ENCODE results near the gene MTUS2.

MTUS2 gene

GRCh38 chr13:29546662-29547061 lies 726.5 kb downstream of the MTUS2 start:
- no peaks in the 10 kb centered on the region for H3K4me1 ChIP-seq (ENCODE audit: control insufficient read depth, insufficient read depth, low read length, poor library complexity, severe bottlenecking)
- no peak for DNase-seq
- peaks cover 28% of the 10 kb centered on the region for H3K36me3 ChIP-seq (ENCODE audit: control insufficient read depth, insufficient read depth, low read length)
- H3K27me3 ChIP-seq (replicated peaks; ENCODE audit: control insufficient read depth, insufficient read depth, low read length, poor library complexity, severe bottlenecking): no peaks in the 10 kb centered on the region
- H3K4me3 ChIP-seq (ENCODE audit: insufficient read depth, low read depth, low read length, poor library complexity, severe bottlenecking): no peak overlapping the region
- no peak overlapping the region for H3K27ac ChIP-seq (ENCODE audit: insufficient read depth, low read length, poor library complexity, severe bottlenecking)
- H3K9me3 ChIP-seq (ENCODE audit: control insufficient read depth, low read length): no peaks in the 10 kb centered on the region

- Histone ChIP-seq H3K9me3 (ENCODE audit: control insufficient read depth, low read length) (no peaks in the 10 kb centered on the region), H3K27ac (ENCODE audit: insufficient read depth, low read length, poor library complexity, severe bottlenecking) (no peak overlapping the region), H3K4me1 (ENCODE audit: control insufficient read depth, insufficient read depth, low read length, poor library complexity, severe bottlenecking) (no peaks in the 10 kb centered on the region), H3K36me3 (ENCODE audit: control insufficient read depth, insufficient read depth, low read length) (peaks cover 33% of the 10 kb centered on the region), H3K4me3 (ENCODE audit: insufficient read depth, low read depth, low read length, poor library complexity, severe bottlenecking) (no peak overlapping the region), H3K27me3 (replicated peaks; ENCODE audit: control insufficient read depth, insufficient read depth, low read length, poor library complexity, severe bottlenecking) (no peaks in the 10 kb centered on the region)
- no peak for DNase-seq
These were observed 727.0 kb downstream of the MTUS2 start for GRCh38 chr13:29547153-29547552.

DNA sequence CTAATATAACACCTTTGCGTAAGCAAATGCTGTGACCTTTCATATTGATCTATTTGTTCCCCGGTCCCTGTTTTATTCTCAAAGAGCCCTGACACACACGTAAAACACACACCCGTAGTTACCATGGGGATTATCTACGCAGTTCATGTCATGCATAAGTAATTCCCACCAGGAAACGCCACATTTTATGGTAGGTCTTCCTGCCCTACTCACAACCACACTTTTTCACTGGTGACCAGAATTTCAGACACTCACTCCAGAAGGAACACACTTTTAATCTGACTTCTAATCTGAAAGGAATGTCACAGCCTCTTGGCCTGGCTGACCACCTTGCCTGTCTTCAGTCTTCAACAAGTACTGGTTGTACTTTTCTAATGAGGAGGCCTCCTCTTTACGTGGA lies 728.6 kb downstream of the MTUS2 start:
- no peaks in the 10 kb centered on the region for H3K9me3 ChIP-seq (ENCODE audit: control insufficient read depth, low read length)
- no peak overlapping the region for H3K4me3 ChIP-seq (ENCODE audit: insufficient read depth, low read depth, low read length, poor library complexity, severe bottlenecking)
- peaks cover 38% of the 10 kb centered on the region for H3K36me3 ChIP-seq (ENCODE audit: control insufficient read depth, insufficient read depth, low read length)
- no peaks in the 10 kb centered on the region for H3K4me1 ChIP-seq (ENCODE audit: control insufficient read depth, insufficient read depth, low read length, poor library complexity, severe bottlenecking)
- no peak overlapping the region for H3K27ac ChIP-seq (ENCODE audit: insufficient read depth, low read length, poor library complexity, severe bottlenecking)
- no peaks in the 10 kb centered on the region for H3K27me3 ChIP-seq (replicated peaks; ENCODE audit: control insufficient read depth, insufficient read depth, low read length, poor library complexity, severe bottlenecking)
- DNase-seq: no peak

- Histone ChIP-seq H3K4me3 (ENCODE audit: insufficient read depth, low read depth, low read length, poor library complexity, severe bottlenecking) (no peak overlapping the region), H3K9me3 (ENCODE audit: control insufficient read depth, low read length) (no peaks in the 10 kb centered on the region), H3K27me3 (replicated peaks; ENCODE audit: control insufficient read depth, insufficient read depth, low read length, poor library complexity, severe bottlenecking) (no peaks in the 10 kb centered on the region), H3K4me1 (ENCODE audit: control insufficient read depth, insufficient read depth, low read length, poor library complexity, severe bottlenecking) (no peaks in the 10 kb centered on the region), H3K27ac (ENCODE audit: insufficient read depth, low read length, poor library complexity, severe bottlenecking) (no peak overlapping the region), H3K36me3 (ENCODE audit: control insufficient read depth, insufficient read depth, low read length) (peaks cover 33% of the 10 kb centered on the region)
- DNase-seq: no peak
These were observed 730.4 kb downstream of the MTUS2 start for GRCh38 chr13:29550430-29550988.

GRCh38 chr13:29551214-29551613 lies 731.1 kb downstream of the MTUS2 start:
- H3K27ac ChIP-seq (ENCODE audit: insufficient read depth, low read length, poor library complexity, severe bottlenecking): no peak overlapping the region
- H3K4me3 ChIP-seq (ENCODE audit: insufficient read depth, low read depth, low read length, poor library complexity, severe bottlenecking): no peak overlapping the region
- no peaks in the 10 kb centered on the region for H3K27me3 ChIP-seq (replicated peaks; ENCODE audit: control insufficient read depth, insufficient read depth, low read length, poor library complexity, severe bottlenecking)
- no peaks in the 10 kb centered on the region for H3K4me1 ChIP-seq (ENCODE audit: control insufficient read depth, insufficient read depth, low read length, poor library complexity, severe bottlenecking)
- no peaks in the 10 kb centered on the region for H3K9me3 ChIP-seq (ENCODE audit: control insufficient read depth, low read length)
- peaks cover 31% of the 10 kb centered on the region for H3K36me3 ChIP-seq (ENCODE audit: control insufficient read depth, insufficient read depth, low read length)
- no peak for DNase-seq
